Stimulated activated CD4-positive, alpha-beta T cell treated with anti-CD3 and anti-CD28 coated beads, Interleukin-4, amount 100 ng/mL, for 48 hours (primary cell): ENCODE data around the gene SNAPIN.

Experiments used
- DNase-seq, 2 donors: peaks; one replicate each; pipeline ENCODE4 v3.0.0-alpha.2; 2020; ENCODE audit warnings: low read depth in 2 of 2

Gene SNAPIN, protein sequence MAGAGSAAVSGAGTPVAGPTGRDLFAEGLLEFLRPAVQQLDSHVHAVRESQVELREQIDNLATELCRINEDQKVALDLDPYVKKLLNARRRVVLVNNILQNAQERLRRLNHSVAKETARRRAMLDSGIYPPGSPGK

DNA sequence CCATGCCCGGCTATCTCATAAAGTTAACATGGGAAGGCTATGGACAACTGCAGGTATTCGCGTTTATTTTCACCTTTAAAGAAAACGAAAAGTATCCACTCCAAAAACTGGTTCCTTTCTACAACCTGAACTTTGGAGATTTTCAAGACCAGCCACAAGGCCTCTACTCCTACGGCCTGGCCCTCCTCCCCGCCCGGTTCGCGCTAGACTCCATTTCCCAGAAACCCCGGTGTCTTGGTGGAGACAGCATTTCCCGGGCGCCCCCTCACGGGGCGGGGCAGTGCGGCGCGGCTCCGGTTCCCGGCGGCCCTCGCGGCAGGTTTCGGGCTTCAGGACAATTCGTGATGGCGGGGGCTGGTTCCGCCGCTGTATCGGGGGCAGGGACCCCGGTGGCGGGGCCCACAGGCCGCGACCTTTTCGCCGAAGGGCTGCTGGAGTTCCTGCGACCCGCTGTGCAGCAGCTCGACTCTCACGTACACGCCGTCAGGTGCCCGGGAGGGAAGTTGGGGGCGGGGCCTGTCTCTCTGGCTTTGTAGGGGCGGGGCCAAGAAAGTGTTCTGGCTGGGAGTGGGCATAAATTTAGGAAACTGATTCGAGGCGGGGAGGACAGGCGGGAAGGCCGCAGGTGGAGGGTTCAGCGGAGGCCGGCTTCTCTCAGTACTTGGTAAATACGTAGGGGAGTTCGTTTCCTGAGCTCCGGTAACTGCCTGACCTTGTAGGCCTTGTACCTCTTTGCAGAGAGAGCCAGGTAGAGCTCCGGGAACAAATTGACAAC is at the start of gene SNAPIN:
SNAPIN (plus strand) TSS at position 304 of the 775 bp plus-strand sequence; CDS start at position 345, 41 bp downstream.
- peak; percentile 89 to 91 for DNase-seq

DNA sequence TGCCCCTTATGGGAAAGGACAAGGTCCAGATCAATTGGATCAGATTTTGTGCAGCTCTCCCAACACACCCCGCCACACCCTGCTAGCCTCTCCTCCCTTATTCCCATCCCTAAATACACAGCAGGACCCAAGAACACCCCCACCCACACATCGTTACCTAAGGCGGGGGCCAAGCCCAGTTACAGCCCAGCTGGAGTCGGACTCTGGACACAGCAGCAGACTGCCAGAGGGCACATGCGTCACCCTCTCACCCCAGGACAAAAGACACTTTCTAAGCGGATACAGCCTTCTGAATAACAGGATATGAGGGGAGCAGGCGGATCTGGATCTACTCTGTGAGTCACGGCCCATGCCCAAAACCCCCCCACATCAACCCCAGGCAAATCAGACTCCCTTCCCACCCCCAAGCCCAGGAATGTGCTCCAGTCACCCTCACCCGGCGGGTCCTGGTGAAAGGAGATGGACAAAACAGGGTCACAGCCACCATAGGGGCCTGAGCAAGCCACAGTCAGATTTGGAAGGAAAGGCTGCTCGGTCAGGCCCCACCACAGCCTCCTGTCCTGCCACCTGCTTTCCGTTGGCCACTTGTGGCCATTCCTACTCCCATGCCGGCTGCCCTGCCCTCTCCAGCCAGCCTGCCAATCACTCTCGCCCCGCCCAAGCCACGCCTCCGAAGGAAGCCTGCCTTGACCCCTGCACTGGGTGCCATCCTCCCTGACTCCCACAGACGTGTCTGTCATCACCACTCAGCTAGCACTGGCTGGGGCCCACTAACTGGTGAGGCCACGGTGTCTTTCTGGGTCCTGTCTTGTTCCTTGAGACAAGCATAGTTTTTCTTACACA is 49.5 kb upstream of the SNAPIN start:
- DNase-seq = no peak

DNA sequence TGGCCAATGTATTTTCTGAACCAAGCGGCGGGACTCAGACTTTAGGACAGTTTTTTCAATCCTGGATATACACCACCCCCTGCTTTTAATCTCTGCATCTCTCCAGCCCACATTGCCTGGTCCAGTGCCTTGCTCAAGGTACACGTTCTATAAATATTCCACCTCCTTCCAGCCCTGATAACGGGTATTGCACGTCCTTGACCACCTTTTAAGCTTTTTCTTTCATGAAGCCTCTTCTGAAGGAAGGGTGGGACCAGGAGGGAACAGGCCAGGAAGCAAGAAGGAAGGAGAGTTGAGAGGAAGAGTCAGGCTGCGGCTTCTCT is 49.0 kb upstream of the SNAPIN start:
- DNase-seq = no peak

DNA sequence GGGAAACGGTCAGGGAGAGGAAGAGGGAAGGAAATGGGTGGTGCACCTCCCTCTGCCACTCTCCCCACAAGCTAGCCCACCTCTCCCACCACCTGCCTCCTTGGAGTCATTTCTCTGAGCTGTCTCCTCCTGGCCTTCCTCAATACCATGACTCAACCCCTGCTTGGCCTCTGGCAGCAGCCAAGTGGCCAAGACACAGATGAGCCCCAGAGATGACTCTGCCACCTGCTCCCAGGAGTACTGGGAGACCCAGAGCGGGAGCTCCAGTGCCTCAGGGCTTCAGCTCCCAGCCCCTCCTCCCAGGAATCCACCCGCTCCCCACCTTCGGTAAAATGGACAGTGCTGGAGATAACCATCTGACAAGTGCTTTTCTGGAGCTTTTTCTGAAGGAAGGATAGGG is 48.2 kb upstream of the SNAPIN start:
- DNase-seq = no peak

DNA sequence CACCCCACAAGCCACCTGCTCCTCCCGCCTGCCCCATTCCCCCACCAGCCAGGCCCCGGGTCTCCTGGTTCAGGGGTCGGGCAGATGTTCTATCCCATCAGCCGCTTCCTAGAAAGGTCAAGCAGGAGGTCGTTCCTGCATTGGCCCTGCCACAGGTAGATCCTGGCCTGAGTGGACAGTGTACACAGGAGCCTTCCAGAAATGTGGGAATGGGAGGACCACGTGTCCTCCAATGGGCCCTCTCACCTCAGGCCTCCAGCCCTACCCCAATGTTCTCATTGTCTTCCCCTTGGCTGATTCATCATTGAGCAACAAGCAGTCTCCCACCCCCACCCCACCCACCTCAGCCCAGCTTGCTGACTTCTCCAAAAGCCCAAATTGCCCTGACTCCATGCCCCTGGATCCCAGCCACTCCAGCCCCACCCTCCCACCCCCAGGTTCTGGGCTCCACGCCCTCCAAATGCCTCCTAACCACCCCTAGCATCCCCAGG is 47.6 kb upstream of the SNAPIN start:
- DNase-seq = no peak

DNA sequence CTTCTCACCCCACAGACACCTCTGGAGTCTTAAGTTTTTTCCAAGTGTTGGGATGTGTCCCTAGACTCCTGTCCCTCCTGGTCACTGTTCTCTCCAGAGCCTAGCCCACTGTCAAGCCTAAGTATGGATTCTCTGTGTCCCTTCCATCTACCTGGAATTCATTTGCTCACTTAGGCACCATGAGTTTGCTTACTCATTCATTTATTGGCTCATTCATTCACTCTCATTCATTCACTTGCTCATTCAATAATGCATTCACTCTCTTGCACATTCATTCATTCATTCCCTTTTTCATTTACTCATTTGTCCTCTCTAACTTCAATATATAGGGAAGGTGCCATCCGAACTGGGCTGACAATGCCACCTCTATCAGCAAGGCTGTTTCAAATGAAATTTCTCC is 47.1 kb upstream of the SNAPIN start:
- no peak for DNase-seq

DNA sequence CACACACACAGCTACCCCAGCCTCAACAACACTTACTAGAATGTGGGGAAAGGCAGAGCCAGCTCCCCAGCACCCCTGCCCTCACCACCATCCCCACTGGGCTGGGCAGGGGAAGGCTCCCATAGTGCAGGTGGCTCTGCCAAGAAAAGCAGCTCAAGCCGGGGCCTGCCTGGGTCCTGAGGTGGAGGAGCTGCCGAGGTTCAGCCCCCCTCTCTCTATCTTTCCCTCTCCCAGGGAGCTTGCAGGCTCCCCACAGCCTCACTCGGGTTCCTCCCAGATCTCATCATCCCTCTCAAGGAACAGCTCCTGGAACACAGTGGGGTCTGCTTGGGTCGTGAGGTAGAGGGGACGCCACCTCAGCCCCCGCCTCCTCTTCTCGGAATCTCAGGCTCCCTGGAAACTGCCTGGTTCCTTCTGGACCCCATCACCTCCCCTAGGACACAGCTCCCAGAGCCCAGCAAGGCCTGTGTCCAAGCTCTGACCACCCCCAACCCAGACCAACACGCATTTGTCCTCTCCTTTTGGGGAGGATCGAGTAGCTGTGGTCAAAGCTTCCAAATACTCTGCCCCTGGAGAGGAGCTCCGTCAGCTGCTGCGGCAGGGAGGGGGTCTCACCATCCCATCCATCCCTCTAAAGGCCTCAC is 46.3 kb upstream of the SNAPIN start:
- no peak for DNase-seq

DNA sequence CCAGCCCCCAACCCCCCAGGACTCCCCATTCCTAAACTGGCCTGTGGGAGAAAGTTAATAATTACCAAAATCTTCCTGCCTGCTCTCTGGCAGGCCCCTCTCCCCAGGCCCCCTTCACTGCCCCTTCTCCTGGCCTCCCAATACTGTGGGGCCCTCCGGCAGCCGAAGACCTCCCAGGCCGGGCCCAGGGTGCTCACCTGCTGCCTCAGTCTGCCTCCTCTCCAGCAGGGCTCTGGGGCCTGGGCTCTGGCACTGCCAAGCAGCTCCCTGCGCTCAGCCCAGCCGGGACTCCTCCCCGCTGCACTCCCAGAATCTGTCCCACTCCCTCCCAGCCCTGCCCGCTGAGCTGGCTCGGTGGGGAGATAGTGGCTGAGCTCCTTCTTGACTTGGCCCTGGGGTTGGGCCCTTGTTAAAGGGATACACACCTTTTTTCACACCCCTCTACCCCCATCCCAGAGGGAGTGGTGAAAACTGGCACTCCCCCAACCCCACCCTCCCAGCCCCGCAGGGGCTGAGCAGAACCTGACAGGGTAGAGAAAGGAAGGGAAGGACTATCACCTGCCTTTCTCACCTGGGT is 45.7 kb upstream of the SNAPIN start, which contains the start of gene S100A16:
S100A16 (minus strand) TSS at position 383 of the 577 bp plus-strand sequence. CDS start 4,986 bp downstream, outside the sequence.
- no peak for DNase-seq

DNA sequence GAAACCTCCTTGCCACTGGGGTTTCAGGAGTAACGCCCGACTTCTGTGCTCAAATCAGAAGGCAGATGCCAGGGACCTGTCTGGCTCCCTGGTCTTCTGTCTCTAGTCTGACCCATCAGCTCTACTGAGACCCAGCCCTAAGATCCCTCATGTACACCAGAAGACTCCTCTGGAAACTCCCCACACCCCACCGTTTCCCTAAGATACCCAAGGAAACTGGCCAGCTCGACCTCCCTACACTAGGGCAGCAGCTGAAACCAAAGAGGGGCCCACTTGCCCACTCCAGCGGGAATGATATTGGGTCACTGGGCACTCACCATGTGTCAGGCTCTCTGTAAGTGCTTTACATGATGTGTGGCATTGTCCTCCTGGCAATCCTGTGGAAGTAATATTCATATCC is 45.1 kb upstream of the SNAPIN start:
- no peak for DNase-seq

DNA sequence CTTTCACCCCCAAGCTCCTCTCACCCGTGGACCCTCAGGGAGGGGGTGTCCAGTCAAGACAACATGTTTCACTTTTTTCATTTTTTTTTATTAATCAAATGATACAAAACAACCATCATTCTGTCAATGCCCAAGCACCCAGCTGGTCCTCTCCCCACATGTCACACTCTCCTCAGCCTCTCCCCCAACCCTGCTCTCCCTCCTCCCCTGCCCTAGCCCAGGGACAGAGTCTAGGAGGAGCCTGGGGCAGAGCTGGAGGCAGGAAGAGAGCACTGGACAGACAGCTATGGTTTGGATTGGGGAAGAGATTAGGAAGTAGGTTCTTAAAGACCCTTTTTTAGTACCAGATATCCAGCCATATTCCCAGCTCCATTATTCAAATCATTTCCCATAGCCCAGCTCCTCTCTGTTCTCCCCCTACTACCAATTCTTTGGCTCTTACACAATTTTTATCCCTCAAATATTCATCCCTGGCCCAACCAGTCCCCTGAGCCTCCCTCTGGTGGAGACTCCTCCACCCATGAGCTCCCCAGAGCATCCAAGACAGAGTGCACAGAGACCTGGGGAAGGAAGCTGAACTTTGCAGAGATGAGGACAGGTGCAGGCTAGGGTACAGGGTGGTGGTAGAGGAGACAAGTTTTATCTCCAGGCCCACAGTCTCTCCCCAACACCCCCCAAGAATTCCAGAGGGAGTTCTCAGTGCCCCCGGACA is 44.2 kb upstream of the SNAPIN start:
- no peak for DNase-seq

DNA sequence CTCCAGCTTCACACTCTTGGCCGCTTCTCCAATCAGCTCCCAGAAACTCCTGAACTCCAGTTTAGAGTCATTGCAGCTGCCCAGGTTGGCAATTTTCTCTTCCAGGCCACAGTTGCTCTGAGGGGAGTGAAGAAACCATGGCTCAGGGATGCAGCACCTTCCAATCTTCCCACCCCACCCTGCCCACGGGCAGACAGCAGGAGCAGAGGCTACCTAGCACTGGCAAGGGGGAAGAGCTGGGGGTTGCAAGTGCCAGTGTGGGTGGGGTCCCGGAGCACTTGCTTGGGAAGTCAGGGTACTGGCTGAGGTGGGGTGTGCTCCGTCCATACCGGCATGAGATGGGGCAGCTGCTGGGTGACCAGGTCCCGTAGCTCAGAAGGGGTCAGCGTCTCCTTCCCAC is 43.6 kb upstream of the SNAPIN start:
- no peak for DNase-seq

DNA sequence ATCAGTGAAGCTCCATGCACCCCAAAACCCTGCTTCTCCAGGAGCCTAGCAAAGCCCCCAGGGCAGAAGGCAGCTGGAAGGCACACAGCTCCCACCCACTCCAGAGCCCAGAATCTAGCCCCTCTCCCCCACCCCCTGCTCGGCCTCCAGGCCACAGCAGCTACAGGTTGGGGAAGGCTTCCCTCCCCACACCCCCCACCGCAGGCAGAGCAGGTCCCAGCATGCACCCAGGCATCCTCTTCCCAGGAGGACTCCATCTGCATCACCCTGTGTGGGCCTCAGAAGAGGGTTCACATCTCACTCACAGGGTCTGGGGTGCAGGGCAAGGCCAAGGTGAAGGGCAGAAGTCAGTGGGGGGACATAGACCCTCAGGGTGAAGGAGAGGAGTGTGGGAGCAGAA is 43.1 kb upstream of the SNAPIN start:
- no peak for DNase-seq

DNA sequence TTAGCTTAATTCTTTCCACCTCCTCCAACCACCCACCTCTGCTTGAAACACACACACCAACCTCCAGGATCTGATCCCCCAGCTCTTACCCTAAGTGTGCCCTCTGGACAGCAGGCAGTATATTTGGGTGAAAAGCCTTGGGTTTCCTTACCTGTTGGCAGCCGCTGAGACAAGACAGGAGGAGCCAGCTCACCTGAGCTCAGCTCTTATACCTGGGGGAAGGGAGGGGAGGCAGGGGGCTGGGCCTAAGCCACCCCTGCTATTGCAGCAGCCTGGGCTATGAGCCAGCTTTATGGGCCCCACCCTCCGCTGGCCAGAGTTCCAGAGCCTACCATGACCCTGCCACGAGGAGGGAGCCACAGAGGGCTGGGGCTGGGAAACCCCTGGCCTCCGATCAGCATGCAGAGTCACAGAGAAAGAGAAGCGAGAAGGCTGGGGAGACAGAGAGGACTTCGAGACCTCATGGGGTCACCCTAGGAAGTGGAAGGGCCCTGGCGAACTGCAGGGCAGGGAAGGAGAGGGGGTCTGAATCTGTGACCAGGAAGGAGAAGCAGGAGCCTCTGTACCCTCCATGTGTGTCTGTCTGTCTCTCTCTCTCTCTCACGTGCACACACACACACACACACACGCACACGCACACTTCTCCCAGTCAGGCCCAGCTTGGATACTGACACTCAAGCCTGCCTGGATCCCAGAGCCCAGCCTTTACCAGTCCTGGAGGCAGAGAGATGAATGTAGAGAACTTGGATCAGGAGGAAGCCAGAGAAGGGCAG is 42.2 kb upstream of the SNAPIN start, which contains the start of gene S100A14:
S100A14 (minus strand) TSS at position 182 of the 773 bp plus-strand sequence. CDS start 467 bp downstream, outside the sequence.
- DNase-seq = no peak

DNA sequence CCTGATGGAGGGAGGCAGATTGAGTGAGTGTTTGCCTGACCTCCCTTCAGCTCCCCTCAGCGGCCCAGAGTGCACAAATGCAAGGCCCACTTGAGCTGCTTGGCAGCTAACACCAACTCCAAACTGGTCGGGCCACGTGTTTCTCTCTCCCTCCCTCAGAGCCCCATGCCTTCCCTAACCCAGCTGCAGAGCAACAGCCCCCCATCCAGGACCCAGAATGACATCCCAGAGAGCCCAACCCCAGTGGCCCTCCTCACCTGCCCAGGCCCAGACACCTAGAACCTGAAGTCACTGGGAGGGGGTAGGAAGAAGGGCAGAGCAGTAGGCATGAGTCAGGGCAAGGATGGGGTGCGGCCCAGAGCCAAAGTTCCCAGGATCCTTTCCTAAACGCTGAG is 41.6 kb upstream of the SNAPIN start:
- DNase-seq = no peak

DNA sequence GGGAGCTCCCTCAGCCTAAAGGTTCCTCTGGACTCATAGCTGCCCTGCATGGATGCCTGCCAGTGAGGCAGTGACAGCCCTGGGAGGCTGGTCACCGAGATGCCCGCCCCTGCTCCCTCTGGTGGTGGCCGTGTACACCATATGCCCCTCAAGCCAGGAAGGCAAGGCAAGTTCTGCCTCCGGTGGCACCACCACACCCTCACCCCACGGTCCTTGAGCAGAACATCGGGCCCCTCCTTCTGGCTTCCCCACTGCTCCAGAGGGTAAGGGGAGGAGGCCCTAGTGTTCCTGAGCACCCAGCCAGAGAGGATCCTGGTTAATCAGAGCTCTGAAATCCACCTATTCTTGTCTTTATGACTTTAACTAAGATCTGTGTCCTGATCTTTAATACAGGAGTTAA is 40.8 kb upstream of the SNAPIN start:
- DNase-seq = peak in 1 of 2 donors; percentile 62

DNA sequence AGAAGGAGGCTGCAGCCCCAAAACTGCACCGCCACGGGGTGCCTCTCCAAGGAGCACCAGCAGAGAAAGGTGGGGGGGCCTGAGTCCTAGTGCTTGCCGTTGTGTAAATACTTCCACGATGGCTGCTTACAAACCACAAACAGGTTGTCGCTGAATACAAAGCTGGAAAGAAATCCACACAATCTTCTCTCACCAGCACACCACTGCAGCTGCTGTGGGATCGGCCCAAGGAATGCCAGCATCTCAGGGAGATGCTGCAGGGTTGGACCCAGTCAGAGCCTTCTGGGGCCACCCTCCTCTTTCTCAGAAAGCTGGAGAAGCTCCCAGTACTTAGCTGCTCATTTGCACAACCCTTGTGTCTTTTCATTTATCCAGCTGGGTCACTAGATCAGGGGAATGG is 39.3 kb upstream of the SNAPIN start:
- DNase-seq = no peak

DNA sequence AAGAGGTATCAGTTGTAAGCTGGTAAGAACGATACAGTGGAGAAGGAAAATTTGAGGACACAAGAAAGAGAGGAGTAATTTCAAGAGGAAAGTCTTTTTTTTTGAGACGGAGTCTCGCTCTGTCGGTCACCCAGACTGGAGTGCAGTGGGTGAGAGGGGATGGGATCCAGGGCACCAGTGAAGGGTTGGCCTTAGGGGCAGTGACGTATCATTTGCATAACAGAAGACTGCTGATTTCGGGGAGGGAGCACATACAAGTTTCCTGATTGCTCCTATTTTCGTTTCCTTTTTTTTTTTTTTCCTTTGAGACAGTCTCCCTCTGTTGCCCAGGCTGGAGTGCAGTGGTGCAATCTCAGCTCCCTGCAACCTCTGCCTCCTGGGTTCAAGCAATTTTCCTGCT is 35.4 kb upstream of the SNAPIN start:
- no peak for DNase-seq

DNA sequence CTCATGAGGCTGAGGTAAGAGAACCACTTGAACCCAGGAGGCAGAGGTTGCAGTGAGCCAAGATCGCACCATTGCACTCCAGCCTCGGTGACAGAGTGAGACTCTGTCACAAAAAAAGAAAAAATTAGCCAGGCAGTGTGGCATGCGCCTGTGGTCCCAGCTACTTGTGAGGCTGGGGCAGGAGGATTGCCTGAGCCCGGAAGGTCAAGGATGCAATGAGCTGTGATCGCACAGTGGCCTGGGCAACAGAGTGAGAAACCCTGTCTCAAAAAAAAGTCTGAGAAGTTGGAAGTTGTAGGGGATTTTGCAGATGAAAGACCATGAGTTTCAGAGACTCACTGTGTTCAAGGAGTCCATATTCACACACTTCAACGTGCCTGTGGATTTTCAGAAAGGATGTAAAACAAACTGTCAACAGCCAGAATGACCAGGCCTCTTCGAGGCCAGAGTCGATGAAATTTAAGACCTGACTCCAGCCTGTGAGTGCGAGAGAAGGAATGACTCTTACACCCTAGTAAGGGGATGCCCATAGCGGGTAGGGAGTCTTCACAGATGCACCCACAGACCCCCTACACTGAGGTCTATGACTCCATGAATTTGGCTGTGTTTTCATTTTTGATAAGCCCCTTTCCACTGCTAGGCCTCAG is 33.4 kb upstream of the SNAPIN start:
- DNase-seq = no peak

DNA sequence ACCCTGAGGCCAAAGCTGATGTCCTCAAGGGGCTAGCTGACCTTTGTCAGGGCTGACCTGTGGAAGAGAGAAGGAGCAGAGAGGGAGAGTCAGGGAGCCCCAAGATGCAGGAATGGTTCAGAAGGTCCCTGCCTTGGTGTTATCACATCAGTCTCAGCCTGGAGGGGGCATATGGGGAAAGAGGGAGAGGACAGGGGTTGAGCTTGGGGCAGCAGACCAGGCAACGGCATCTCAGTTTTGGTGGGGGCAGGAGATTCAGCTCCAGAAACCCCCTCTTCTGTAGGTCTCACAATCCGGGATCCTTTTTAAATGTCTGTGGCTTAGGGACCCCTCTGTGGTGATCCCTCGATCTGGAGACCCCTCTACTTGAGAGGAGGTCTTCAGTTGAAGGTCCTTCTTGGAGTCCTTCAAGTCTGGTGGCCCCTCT is 32.0 kb upstream of the SNAPIN start:
- DNase-seq = no peak
